Stomach (tissue), 4 donors: ENCODE results near the gene ZNF417.

Source experiments
- CTCF ChIP-seq, 7 experiments: fragments of 450-650 bp in 4 of 7; fragments of 200-600 bp in 3 of 7; sonication (generic) in 3 of 7; IDR thresholded peaks; one replicate each; pipeline ENCODE4 v1.5.1; 2016 to 2019; ENCODE audit warnings: antibody characterized with exemption in 7 of 7, control low read depth in 2 of 7, mild to moderate bottlenecking in 1 of 7
- POLR2AphosphoS5 ChIP-seq, 3 donors: sonication (generic); formaldehyde crosslinking; IDR thresholded peaks; one replicate each; pipeline ENCODE4 v1.6.1; 2016; ENCODE audit warnings: antibody characterized with exemption in 3 of 3

DNA sequence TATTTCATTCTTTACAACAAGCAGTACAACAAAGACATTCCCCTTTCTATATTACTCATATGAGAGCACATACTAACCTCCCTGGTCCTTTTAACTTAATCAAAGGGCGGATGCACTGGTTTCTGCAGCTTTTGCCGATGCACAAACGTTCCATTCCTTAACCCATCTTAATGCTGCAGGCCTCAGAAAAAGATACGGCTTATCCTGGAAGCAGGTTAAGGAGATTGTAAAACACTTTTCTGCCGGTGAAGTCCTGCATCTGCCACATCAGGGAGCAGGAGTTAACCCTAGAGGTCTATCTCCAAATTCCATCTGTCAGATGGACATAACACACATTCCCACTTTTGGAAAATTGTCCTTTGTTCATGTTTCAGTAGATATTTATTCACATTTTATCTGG lies 16.1 kb downstream of the ZNF417 start:
- TF ChIP-seq POLR2AphosphoS5 (IDR thresholded peaks at IDR 0.05): no peak
- no peak for TF ChIP-seq CTCF (IDR thresholded peaks at IDR 0.05)
